ENCODE measurements around the gene PRMT1.
A peak's percentile ranks its signal among the peaks of the same experiment; 100 is the strongest.

PRMT1 gene

DNA sequence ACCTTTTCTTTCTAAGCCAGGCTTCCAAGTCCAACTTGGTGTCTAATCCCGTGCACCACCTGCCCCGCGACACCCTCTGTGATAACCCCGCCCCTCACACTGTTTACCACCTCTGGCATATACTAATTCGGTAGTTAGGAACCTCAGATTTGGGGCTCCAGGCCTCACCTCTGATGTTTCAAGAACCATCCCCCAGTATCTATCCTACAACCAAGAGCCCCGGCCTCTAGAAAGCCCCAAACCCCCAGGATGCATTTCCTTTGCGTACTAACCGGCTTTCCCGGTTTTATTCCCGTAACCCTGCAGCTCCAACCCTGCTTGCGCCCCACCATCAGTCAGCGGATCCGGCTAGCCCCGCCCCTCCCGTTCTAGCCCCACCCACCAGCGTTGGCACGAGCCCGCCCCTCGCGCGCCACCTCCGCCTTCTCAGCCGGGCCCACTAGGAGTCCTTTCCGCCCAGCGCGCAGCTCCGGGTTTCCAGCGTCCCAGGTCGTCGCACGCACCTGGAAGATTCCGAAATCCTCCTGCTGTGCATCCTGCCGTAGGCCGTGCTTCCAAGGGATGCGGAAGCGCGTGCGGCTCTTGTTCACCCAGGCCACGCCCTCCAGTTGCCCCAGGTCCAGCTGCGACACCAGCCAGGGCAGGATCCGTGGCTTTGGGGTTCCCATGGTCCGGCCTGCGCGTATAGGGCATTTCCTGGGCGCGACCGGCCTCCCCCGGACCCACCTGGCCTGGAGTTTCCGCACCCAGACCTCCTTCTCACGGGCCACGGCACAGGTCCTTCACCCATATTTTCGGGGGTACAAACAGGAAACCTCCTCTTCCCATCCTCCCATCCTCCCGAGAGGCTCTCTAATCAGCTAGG, 12.7 kb upstream of the PRMT1 start:
- Histone ChIP-seq H3K27me3 (ENCODE audit: insufficient read depth, low read length) (no peaks in the 10 kb centered on the region), H3K36me3 (ENCODE audit: insufficient read depth, low read depth, low read length) (peaks cover 55% of the 10 kb centered on the region), H3K4me1 (ENCODE audit: insufficient read depth, low read length) (no peaks in the 10 kb centered on the region; the same call in 1 of the 2 replicates), H3K4me3 (ENCODE audit: low read length) (peak overlapping the region; percentile 88), H3K9me3 (ENCODE audit: insufficient read depth, low read depth, low read length) (peaks cover 10% of the 10 kb centered on the region), H3K27ac (ENCODE audit: low read length) (peak overlapping the region; percentile 72), H3K9ac (ENCODE audit: low read depth, low read length) (peak overlapping the region; percentile 91)

DNA sequence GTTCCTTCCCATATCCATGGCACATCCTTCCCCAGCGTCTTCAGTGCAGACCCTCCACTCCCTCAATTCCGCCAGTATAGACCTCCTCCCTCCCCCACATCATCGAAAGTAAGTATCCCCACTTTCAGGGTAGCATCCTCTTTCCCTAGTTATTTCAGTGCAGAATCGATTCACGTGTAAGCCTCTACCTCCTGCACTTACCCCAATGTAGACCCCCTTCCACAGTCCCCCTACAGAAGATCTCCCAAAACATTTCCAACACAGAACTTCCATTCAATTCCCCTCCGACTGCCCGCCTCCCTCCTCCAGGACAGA, 12.1 kb upstream of the PRMT1 start:
- Histone ChIP-seq H3K9ac (ENCODE audit: low read depth, low read length) (peak overlapping the region; percentile 91), H3K27me3 (ENCODE audit: insufficient read depth, low read length) (no peaks in the 10 kb centered on the region), H3K27ac (ENCODE audit: low read length) (peak overlapping the region; percentile 72), H3K4me1 (ENCODE audit: insufficient read depth, low read length) (no peaks in the 10 kb centered on the region; the same call in 1 of the 2 replicates), H3K4me3 (ENCODE audit: low read length) (peak overlapping the region; percentile 88), H3K9me3 (ENCODE audit: insufficient read depth, low read depth, low read length) (peaks cover 6% of the 10 kb centered on the region), H3K36me3 (ENCODE audit: insufficient read depth, low read depth, low read length) (peaks cover 54% of the 10 kb centered on the region)

DNA sequence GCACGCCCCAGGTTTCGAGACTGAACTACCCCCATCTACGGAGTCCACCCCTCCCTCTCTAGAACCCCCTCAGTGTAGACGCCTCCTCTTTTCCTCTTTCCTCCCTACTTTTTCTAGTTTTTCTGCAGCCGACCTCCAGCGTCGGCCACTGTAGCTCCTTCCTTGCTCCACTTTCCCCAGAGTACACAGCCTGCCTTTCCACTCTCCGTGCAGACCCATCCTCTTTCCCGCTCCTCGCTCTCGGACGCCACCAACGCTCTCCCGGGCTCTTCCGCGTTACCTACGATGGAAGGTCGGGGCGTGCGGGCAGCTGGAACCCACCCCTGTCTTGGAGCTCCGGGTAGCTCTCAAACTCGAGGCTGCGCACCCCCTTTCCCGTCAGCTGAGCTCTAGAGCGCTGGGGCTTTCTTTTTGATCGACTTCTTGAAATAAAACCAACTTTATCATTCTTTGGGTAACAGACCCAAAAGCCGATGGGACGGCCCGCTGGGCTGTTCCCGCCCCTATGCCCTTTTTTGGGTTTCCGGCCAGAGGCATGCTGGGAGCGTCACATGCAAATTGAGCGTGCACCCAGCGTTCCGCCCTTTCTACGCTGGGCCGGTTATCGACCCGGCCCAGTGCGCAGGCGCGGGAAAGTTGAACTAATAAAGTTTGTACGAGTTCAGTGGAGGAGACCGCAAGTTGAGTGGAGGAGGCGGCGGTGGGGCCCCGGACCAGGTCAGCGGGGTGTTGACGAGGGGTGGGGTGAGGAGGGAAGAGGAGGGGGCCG, 11.5 kb upstream of the PRMT1 start, which contains the start of the genes BCL2L12 and IRF3:
TSS of gene BCL2L12 (plus strand) at position 583 of the 769 bp plus-strand sequence. CDS start 760 bp downstream, outside the sequence.
TSS of gene IRF3 (minus strand) at position 507 of the 769 bp plus-strand sequence. CDS start 1,019 bp downstream, outside the sequence.
- no peaks in the 10 kb centered on the region for H3K27me3 ChIP-seq (ENCODE audit: insufficient read depth, low read length)
- H3K9me3 ChIP-seq (ENCODE audit: insufficient read depth, low read depth, low read length) = peaks cover under 1% of the 10 kb centered on the region; the same call in 1 of the 2 replicates
- H3K9ac ChIP-seq (ENCODE audit: low read depth, low read length) = peak within 1 kb of the TSS; percentile 91
- H3K4me1 ChIP-seq (ENCODE audit: insufficient read depth, low read length) = no peaks in the 10 kb centered on the region; the same call in 1 of the 2 replicates
- peak within 1 kb of the TSS; percentile 72 for H3K27ac ChIP-seq (ENCODE audit: low read length)
- peaks cover 54% of the 10 kb centered on the region for H3K36me3 ChIP-seq (ENCODE audit: insufficient read depth, low read depth, low read length)
- peak within 1 kb of the TSS; percentile 88 for H3K4me3 ChIP-seq (ENCODE audit: low read length)

DNA sequence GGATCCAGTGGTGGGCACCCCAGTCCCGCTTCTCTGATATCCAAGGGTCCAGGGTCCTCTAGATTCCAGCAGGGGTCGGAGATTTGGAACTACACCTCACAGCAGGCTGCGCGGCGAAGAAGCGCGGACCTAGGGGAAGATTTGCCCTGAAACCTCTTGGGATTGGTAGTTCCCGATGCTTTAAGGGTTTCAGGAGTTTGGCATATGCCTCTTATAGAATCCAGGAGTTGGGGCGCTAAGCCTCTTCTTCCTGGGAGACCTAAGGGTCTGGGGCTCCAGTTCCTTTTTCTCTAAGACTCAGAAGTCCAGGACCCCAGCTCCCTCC, 11.0 kb upstream of the PRMT1 start:
- peaks cover 53% of the 10 kb centered on the region for H3K36me3 ChIP-seq (ENCODE audit: insufficient read depth, low read depth, low read length)
- H3K9ac ChIP-seq (ENCODE audit: low read depth, low read length) = peak overlapping the region; percentile 91
- no peak overlapping the region for H3K27ac ChIP-seq (ENCODE audit: low read length)
- no peaks in the 10 kb centered on the region for H3K9me3 ChIP-seq (ENCODE audit: insufficient read depth, low read depth, low read length)
- no peaks in the 10 kb centered on the region for H3K27me3 ChIP-seq (ENCODE audit: insufficient read depth, low read length)
- no peaks in the 10 kb centered on the region; the same call in 1 of the 2 replicates for H3K4me1 ChIP-seq (ENCODE audit: insufficient read depth, low read length)
- H3K4me3 ChIP-seq (ENCODE audit: low read length) = peak overlapping the region; percentile 88

DNA sequence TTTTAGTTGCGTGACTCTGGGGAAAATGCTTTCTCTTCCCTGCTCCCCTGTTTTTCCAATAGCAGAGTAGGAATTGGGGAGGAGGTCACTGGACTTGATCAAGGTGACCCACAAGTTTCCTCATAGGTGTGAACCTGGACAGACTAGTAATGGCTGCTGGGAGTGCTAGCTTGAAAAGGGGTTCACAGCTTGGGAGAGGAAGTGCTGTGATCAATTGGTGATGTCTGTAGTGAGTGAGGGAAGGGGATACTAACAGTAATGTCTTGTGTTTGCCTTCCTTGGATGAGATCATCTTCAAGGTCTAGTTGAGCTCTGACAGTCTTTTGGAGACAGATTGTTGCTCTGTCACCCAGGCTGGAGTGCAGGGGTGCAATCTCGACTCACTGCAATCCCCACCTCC, 9.6 kb upstream of the PRMT1 start:
- peaks cover 39% of the 10 kb centered on the region for H3K36me3 ChIP-seq (ENCODE audit: insufficient read depth, low read depth, low read length)
- H3K4me3 ChIP-seq (ENCODE audit: low read length) = no peak overlapping the region

DNA sequence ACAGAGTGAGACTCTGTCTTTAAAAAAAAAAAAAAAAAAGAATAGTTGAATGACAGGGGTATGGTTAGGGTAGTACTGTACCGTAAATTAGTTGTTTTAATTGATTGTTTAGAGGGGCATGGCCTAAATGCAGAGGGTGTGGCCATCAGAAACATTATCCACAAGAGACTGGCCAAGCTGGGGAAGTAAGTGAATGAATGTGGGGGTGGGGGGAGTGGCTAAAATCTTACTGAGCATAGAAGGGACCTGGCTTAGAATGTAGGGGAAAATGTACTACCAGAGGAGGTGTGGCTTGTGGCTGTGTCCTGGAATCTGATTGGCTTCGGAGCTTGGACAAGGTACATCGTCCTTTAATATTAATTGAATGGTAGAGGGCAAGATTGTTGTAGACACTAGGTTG, 7.6 kb upstream of the PRMT1 start:
- Histone ChIP-seq H3K9me3 (ENCODE audit: insufficient read depth, low read depth, low read length) (no peaks in the 10 kb centered on the region), H3K9ac (ENCODE audit: low read depth, low read length) (no peak overlapping the region), H3K27ac (ENCODE audit: low read length) (no peak overlapping the region), H3K4me3 (ENCODE audit: low read length) (no peak overlapping the region), H3K36me3 (ENCODE audit: insufficient read depth, low read depth, low read length) (peaks cover 44% of the 10 kb centered on the region), H3K4me1 (ENCODE audit: insufficient read depth, low read length) (no peaks in the 10 kb centered on the region; the same call in 1 of the 2 replicates), H3K27me3 (ENCODE audit: insufficient read depth, low read length) (no peaks in the 10 kb centered on the region)

More for the DNA sequence above, 9.6 kb upstream of the PRMT1 start:
- Histone ChIP-seq H3K9me3 (ENCODE audit: insufficient read depth, low read depth, low read length) (no peaks in the 10 kb centered on the region), H3K9ac (ENCODE audit: low read depth, low read length) (no peak overlapping the region), H3K4me1 (ENCODE audit: insufficient read depth, low read length) (no peaks in the 10 kb centered on the region; the same call in 1 of the 2 replicates), H3K27me3 (ENCODE audit: insufficient read depth, low read length) (no peaks in the 10 kb centered on the region), H3K27ac (ENCODE audit: low read length) (no peak overlapping the region)

- Histone ChIP-seq H3K9me3 (ENCODE audit: insufficient read depth, low read depth, low read length) (no peaks in the 10 kb centered on the region), H3K9ac (ENCODE audit: low read depth, low read length) (peak overlapping the region; percentile 52; the same call in 1 of the 2 replicates), H3K27me3 (ENCODE audit: insufficient read depth, low read length) (no peaks in the 10 kb centered on the region), H3K4me1 (ENCODE audit: insufficient read depth, low read length) (no peaks in the 10 kb centered on the region; the same call in 1 of the 2 replicates), H3K27ac (ENCODE audit: low read length) (peak overlapping the region; percentile 3), H3K4me3 (ENCODE audit: low read length) (peak overlapping the region; percentile 52), H3K36me3 (ENCODE audit: insufficient read depth, low read depth, low read length) (peaks cover 40% of the 10 kb centered on the region)
These were observed 4.7 kb upstream of the PRMT1 start for GRCh38 chr19:49672131-49672919.

GRCh38 chr19:49676136-49676783, 811 bp upstream of the PRMT1 start:
- peak overlapping the region; percentile 85 for H3K4me3 ChIP-seq (ENCODE audit: low read length)
- H3K36me3 ChIP-seq (ENCODE audit: insufficient read depth, low read depth, low read length) = peaks cover 22% of the 10 kb centered on the region
- no peaks in the 10 kb centered on the region for H3K27me3 ChIP-seq (ENCODE audit: insufficient read depth, low read length)
- H3K27ac ChIP-seq (ENCODE audit: low read length) = peak overlapping the region; percentile 97
- no peaks in the 10 kb centered on the region for H3K9me3 ChIP-seq (ENCODE audit: insufficient read depth, low read depth, low read length)
- H3K4me1 ChIP-seq (ENCODE audit: insufficient read depth, low read length) = peaks cover 9% of the 10 kb centered on the region; the same call in 1 of the 2 replicates
- H3K9ac ChIP-seq (ENCODE audit: low read depth, low read length) = peak overlapping the region; percentile 97

- Histone ChIP-seq H3K27ac (ENCODE audit: low read length) (peak overlapping the region; percentile 96), H3K4me1 (ENCODE audit: insufficient read depth, low read length) (peaks cover 9% of the 10 kb centered on the region; the same call in 1 of the 2 replicates), H3K27me3 (ENCODE audit: insufficient read depth, low read length) (no peaks in the 10 kb centered on the region), H3K9me3 (ENCODE audit: insufficient read depth, low read depth, low read length) (no peaks in the 10 kb centered on the region), H3K9ac (ENCODE audit: low read depth, low read length) (peak overlapping the region; percentile 100; the same call in 1 of the 2 replicates), H3K4me3 (ENCODE audit: low read length) (peak overlapping the region; percentile 99; the same call in 1 of the 2 replicates), H3K36me3 (ENCODE audit: insufficient read depth, low read depth, low read length) (peaks cover 27% of the 10 kb centered on the region)
These were observed 264 bp upstream of the PRMT1 start for GRCh38 chr19:49676784-49677230.

- Histone ChIP-seq H3K4me1 (ENCODE audit: insufficient read depth, low read length) (peaks cover 9% of the 10 kb centered on the region; the same call in 1 of the 2 replicates), H3K36me3 (ENCODE audit: insufficient read depth, low read depth, low read length) (peaks cover 38% of the 10 kb centered on the region), H3K27ac (ENCODE audit: low read length) (peak overlapping the region; percentile 94), H3K9ac (ENCODE audit: low read depth, low read length) (peak overlapping the region; percentile 100), H3K27me3 (ENCODE audit: insufficient read depth, low read length) (no peaks in the 10 kb centered on the region), H3K9me3 (ENCODE audit: insufficient read depth, low read depth, low read length) (no peaks in the 10 kb centered on the region), H3K4me3 (ENCODE audit: low read length) (peak overlapping the region; percentile 99)
These were observed 1.0 kb downstream of the PRMT1 start for GRCh38 chr19:49677901-49678674.

All from iPS-20b (cell line).